ENCODE measurements around the gene USP11.

- TF ChIP-seq CTCF (IDR thresholded peaks at IDR 0.05) (no peak), POLR2A (IDR thresholded peaks at IDR 0.05) (no peak)
Observed at GRCh38 chrX:47229427-47229826, 3.4 kb upstream of the USP11 start.
